B cell (primary cell): ENCODE measurements around the gene IGFL2. TPM values are rescaled to one million over a fixed set of nuclear protein-coding genes. Genes with fewer than 3 reads are reported as not detected.
"Not testable (repeated sequence)": the region's sequence is repeated elsewhere in the genome, so short reads cannot be mapped to it uniquely, and the experiment has no call there.

Source experiments
- ATAC-seq: fragments of 200-7000 bp; cut with Tn5 transposase; one replicate; pipeline ENCODE4 v1.10.0; 2021; ENCODE audit warnings: low read depth, mild to moderate bottlenecking, moderate number of reproducible peaks, moderate library complexity
- CTCF ChIA-PET: fragments of 350-600 bp; sonication (Branson Sonifier 250); formaldehyde crosslinking; loops from one replicate; lab custom pipeline; 2021; ENCODE audit warnings: antibody characterized with exemption, inconsistent platforms; lab: Charles Lee
- POLR2A ChIA-PET: fragments of 350-600 bp; sonication (Branson Sonifier 250); formaldehyde crosslinking; loops from one replicate; lab custom pipeline; 2021; ENCODE audit warnings: antibody characterized with exemption; lab: Charles Lee
- DNase-seq: peaks from one replicate; pipeline ENCODE4 v3.0.0; 2013
- H2AFZ ChIP-seq: 2 replicates; pipeline ENCODE4 v1.6.1; 2012; ENCODE audit warnings: mild to moderate bottlenecking, low read depth, low read length; ENCODE audit not compliant: insufficient read depth, poor library complexity, severe bottlenecking
- H3K27ac ChIP-seq, 2 donors: 1 replicate in 1 of 2; 2 replicates in 1 of 2; pipeline ENCODE4 v1.5.1; 2012 to 2013; ENCODE audit warnings: low read length in 2 of 2, mild to moderate bottlenecking in 2 of 2, moderate library complexity in 1 of 2
- H3K27me3 ChIP-seq, 4 experiments: fragments of 200-600 bp in 1 of 4; sonication (generic) in 1 of 4; replicated peaks in 1 of 4; 1 replicate in 2 of 4; 2 replicates in 2 of 4; pipeline versions ENCODE4 v1.6.1 to v1.7.0; 2013 to 2016; ENCODE audit warnings: low read length in 3 of 4, mild to moderate bottlenecking in 2 of 4, mixed read lengths in 1 of 4, moderate library complexity in 1 of 4; ENCODE audit not compliant: insufficient read depth in 4 of 4, control insufficient read depth in 3 of 4; ENCODE audit errors: control extremely low read depth in 1 of 4
- H3K36me3 ChIP-seq, 2 experiments: replicated peaks in 1 of 2; 1 replicate in 1 of 2; 2 replicates in 1 of 2; pipeline versions ENCODE4 v1.6.1 to v1.7.1; 2013; ENCODE audit warnings: low read length in 1 of 2; ENCODE audit not compliant: insufficient read depth in 2 of 2, control insufficient read depth in 1 of 2; ENCODE audit errors: control extremely low read depth in 1 of 2, extremely low read depth in 1 of 2
- H3K4me1 ChIP-seq, 2 donors: fragments of 200-600 bp in 1 of 2; sonication (generic) in 1 of 2; 1 replicate in 1 of 2; 2 replicates in 1 of 2; pipeline versions ENCODE4 v1.5.1 to v1.6.1; 2013 to 2017; ENCODE audit warnings: low read length in 2 of 2; ENCODE audit not compliant: control insufficient read depth in 2 of 2, insufficient read depth in 2 of 2
- H3K4me2 ChIP-seq: replicated peaks from 2 replicates; pipeline ENCODE3; 2012; ENCODE audit warnings: mild to moderate bottlenecking, low read depth, low read length; ENCODE audit not compliant: poor library complexity, severe bottlenecking
- H3K4me3 ChIP-seq, 5 experiments: fragments of 200-600 bp in 1 of 5; sonication (generic) in 1 of 5; 1 replicate in 3 of 5; 2 replicates in 2 of 5; pipeline versions ENCODE4 v1.5.1 to v1.7.0; 2011 to 2016; ENCODE audit warnings: low read length in 4 of 5, mild to moderate bottlenecking in 4 of 5, low read depth in 2 of 5, control low read depth in 1 of 5, moderate library complexity in 1 of 5; ENCODE audit not compliant: insufficient read depth in 1 of 5; ENCODE audit errors: control extremely low read depth in 1 of 5, extremely low read depth in 1 of 5
- H3K79me2 ChIP-seq: fragments of 200-600 bp; sonication (generic); one replicate; pipeline ENCODE4 v1.6.0; 2016; ENCODE audit warnings: low read length; ENCODE audit not compliant: control insufficient read depth, insufficient read depth
- H3K9ac ChIP-seq: fragments of 200-600 bp; sonication (generic); 2 replicates; pipeline ENCODE4 v1.6.1; 2017; ENCODE audit warnings: mild to moderate bottlenecking, low read length, moderate library complexity
- H3K9me3 ChIP-seq, 3 donors: one replicate each; pipeline versions ENCODE4 v1.6.1 to v1.7.1; 2013; ENCODE audit warnings: low read length in 2 of 3; ENCODE audit not compliant: control insufficient read depth in 2 of 3, insufficient read depth in 1 of 3; ENCODE audit errors: control extremely low read depth in 1 of 3
- H4K20me1 ChIP-seq: 2 replicates; pipeline ENCODE4 v1.6.0; 2012; ENCODE audit warnings: mild to moderate bottlenecking, low read length; ENCODE audit not compliant: insufficient read depth, control insufficient read depth, poor library complexity, severe bottlenecking
- H3K27ac Mint-ChIP-seq: one replicate; pipeline ENCODE4 v1.8.0; 2021; ENCODE audit warnings: mixed read lengths
- H3K27me3 Mint-ChIP-seq: one replicate; pipeline ENCODE4 v1.8.0; 2021; ENCODE audit warnings: mixed read lengths
- H3K4me1 Mint-ChIP-seq: one replicate; pipeline ENCODE4 v1.8.0; 2021; ENCODE audit warnings: mixed read lengths
- H3K4me3 Mint-ChIP-seq: one replicate; pipeline ENCODE4 v1.8.0; 2021; ENCODE audit warnings: mixed read lengths
- H3K9me3 Mint-ChIP-seq: one replicate; pipeline ENCODE4 v1.8.0; 2022; ENCODE audit warnings: mixed read lengths; ENCODE audit not compliant: insufficient read depth
- CTCF ChIP-seq: fragments of 200-600 bp; IDR thresholded peaks from one replicate; pipeline ENCODE4 v1.8.0; 2022; ENCODE audit warnings: antibody characterized with exemption, mild to moderate bottlenecking
- EZH2 ChIP-seq: IDR thresholded peaks from 2 replicates; pipeline ENCODE4 v1.6.1; 2012; ENCODE audit warnings: borderline replicate concordance, low read depth, mild to moderate bottlenecking, moderate library complexity, low read length; ENCODE audit not compliant: insufficient read depth, poor library complexity, severe bottlenecking
- WGBS: methylation state at CpG from one replicate; pipeline ENCODE4 v1.1.5; 2013; ENCODE audit warnings: missing lambda C conversion rate; ENCODE audit not compliant: insufficient coverage; 5-methylcytosine and 5-hydroxymethylcytosine counted together
- intact Hi-C: fragments of 100-400 bp; cut with micrococcal nuclease; formaldehyde crosslinking; loops from one replicate; pipeline ENCODE4 v1.10.0; 2022
- polyA plus RNA-seq: library from polyadenylated mRNA; depleted of rRNA; stranded (reverse); fragments of >200 nt; gene quantifications from 2 replicates; pipeline ENCODE4 v1.2.3, GENCODE V29; 2012
- total RNA-seq, 2 donors: library from RNA; stranded (reverse); fragments of 120-200 nt in 1 of 2; gene quantifications; 1 replicate in 1 of 2; 2 replicates in 1 of 2; pipeline versions ENCODE4 v1.2.3 to v1.2.4, GENCODE V29; 2013 to 2022

The IGFL2 gene
- total and polyA plus RNA-seq, 2 donors (not counting 1 experiment from before 2014, with no cell fraction given), result not detected

- H3K27me3 Mint-ChIP-seq, result peaks cover 53% of the 10 kb centered on the region
- no peak overlapping the region for H3K9ac ChIP-seq
- TF ChIP-seq CTCF (no peak), EZH2 (no peak)
- WGBS, result 77% methylated on average over 1 of the region's 5 CpGs
- H3K27ac ChIP-seq, result no peak overlapping the region
- no peaks in the 10 kb centered on the region for H3K9me3 ChIP-seq
- no peaks in the 10 kb centered on the region for H3K79me2 ChIP-seq
- H3K4me3 ChIP-seq, result no peak overlapping the region
- no peak overlapping the region for H3K27ac Mint-ChIP-seq
- H3K4me1 ChIP-seq, result no peaks in the 10 kb centered on the region
- H3K4me2 ChIP-seq, result no peak overlapping the region
- CTCF ChIA-PET, result no interaction called here
- no peaks in the 10 kb centered on the region for H4K20me1 ChIP-seq
- no peak for DNase-seq
- intact Hi-C loops, result no loop called here
- H3K27me3 ChIP-seq, result peaks cover 0 to 15% (median 1%) of the 10 kb centered on the region in 4 experiments
- no peak overlapping the region for H2AFZ ChIP-seq
- no peaks in the 10 kb centered on the region for H3K36me3 ChIP-seq
- no peaks in the 10 kb centered on the region for H3K4me1 Mint-ChIP-seq
- H3K9me3 Mint-ChIP-seq, result no peaks in the 10 kb centered on the region
- POLR2A ChIA-PET, result no interaction called here
- H3K4me3 Mint-ChIP-seq, result no peak overlapping the region
- no peak for ATAC-seq
Measured at GRCh38 chr19:46206176-46206575, 58.1 kb downstream of the IGFL2 start.

- Histone ChIP-seq H3K36me3 (no peaks in the 10 kb centered on the region), H3K4me1 (no peaks in the 10 kb centered on the region), H3K4me3 (no peak overlapping the region), H2AFZ (no peak overlapping the region), H3K79me2 (no peaks in the 10 kb centered on the region), H3K27ac (no peak overlapping the region), H3K4me2 (no peak overlapping the region), H3K27me3 (peaks cover 0 to 15% (median 1%) of the 10 kb centered on the region in 4 experiments), H3K9me3 (no peaks in the 10 kb centered on the region), H4K20me1 (no peaks in the 10 kb centered on the region), H3K9ac (no peak overlapping the region)
- intact Hi-C loops, result no loop called here
- ATAC-seq (no peak), DNase-seq (no peak)
- Mint-ChIP-seq H3K9me3 (no peaks in the 10 kb centered on the region), H3K4me1 (no peaks in the 10 kb centered on the region), H3K27ac (no peak overlapping the region), H3K27me3 (peaks cover 50% of the 10 kb centered on the region), H3K4me3 (no peak overlapping the region)
- WGBS, result 92% methylated on average over 2 of the region's 3 CpGs
- POLR2A ChIA-PET, result no interaction called here
- no peak for TF ChIP-seq EZH2
- no peak for TF ChIP-seq CTCF
- CTCF ChIA-PET, result no interaction called here
Measured at GRCh38 chr19:46206682-46207081, 58.6 kb downstream of the IGFL2 start.

GRCh38 chr19:46207858-46208257, 59.8 kb downstream of the IGFL2 start:
- CTCF ChIA-PET, H3K9ac ChIP-seq, H3K27ac ChIP-seq, H2AFZ ChIP-seq, H3K9me3 Mint-ChIP-seq, H3K4me1 Mint-ChIP-seq, intact Hi-C loops, H4K20me1 ChIP-seq, H3K4me3 ChIP-seq, H3K27ac Mint-ChIP-seq, POLR2A ChIA-PET, H3K4me2 ChIP-seq, H3K36me3 ChIP-seq, H3K9me3 ChIP-seq, H3K79me2 ChIP-seq, H3K4me3 Mint-ChIP-seq, H3K4me1 ChIP-seq, DNase-seq, ATAC-seq: not testable (repeated sequence)
- 92% methylated on average over 3 of the region's 8 CpGs for WGBS
- peaks cover 0 to 12% (median 1%) of the 10 kb centered on the region in 4 experiments for H3K27me3 ChIP-seq
- H3K27me3 Mint-ChIP-seq, result peaks cover 40% of the 10 kb centered on the region
